ENCODE measurements around the gene SH3RF3. TPM values are rescaled to one million over a fixed set of nuclear protein-coding genes. Genes with fewer than 3 reads are reported as not detected.
A peak's percentile ranks its signal among the peaks of the same experiment; 100 is the strongest.

The SH3RF3 gene
- total and polyA plus RNA-seq, 3 experiments from 2014 or later: 0.24 to 0.31 (median 0.27) TPM

DNA sequence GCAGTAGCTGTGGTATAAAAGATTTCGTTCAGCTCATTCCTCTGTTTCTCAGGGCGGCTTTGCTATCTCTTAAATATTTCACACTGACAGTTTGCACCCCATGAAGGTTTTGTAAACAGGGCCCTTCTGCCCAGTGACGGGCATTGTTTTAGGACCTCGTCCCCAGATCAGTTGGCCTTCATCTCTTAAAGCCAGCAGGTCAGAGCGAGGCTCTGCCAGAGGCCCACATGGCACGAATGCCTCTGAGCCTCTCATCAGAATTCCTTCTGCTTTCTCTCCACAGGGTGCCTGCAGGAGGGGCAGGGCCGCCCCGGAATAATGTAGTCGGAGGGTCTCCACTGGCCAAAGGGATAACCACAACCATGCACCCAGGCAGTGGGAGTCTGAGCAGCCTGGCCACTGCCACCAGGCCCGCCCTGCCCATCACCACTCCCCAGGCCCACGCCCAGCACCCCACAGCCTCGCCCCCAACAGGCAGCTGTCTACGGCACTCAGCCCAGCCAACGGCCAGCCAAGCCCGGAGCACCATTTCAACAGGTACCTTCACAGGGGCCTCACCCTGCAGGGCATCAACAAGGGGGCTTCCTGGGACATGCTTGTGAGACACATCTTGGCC lies 307.7 kb downstream of the SH3RF3 start:
- no peak overlapping the region for H3K27ac ChIP-seq (ENCODE audit: low read depth, low read length)
- H3K36me3 Mint-ChIP-seq: peaks cover 1 to 7% (median 1%) of the 10 kb centered on the region in 3 donors
- H3K9me3 Mint-ChIP-seq: peaks cover 6 to 17% (median 10%) of the 10 kb centered on the region in 5 donors
- no peaks in the 10 kb centered on the region for H3K4me1 ChIP-seq (ENCODE audit: insufficient read depth, low read length)
- H3K27me3 ChIP-seq (ENCODE audit: insufficient read depth, low read length, poor library complexity, severe bottlenecking): no peaks in the 10 kb centered on the region
- POLR2A ChIA-PET: no interaction called here
- H3K4me1 Mint-ChIP-seq: no peaks in the 10 kb centered on the region
- H3K4me3 ChIP-seq (ENCODE audit: low read length): no peak overlapping the region
- H3K27ac Mint-ChIP-seq: no peak overlapping the region
- no peak overlapping the region for H3K4me3 Mint-ChIP-seq
- H3K27me3 Mint-ChIP-seq: peaks cover 3 to 7% of the 10 kb centered on the region in 2 donors
- no peaks in the 10 kb centered on the region for H3K36me3 ChIP-seq (ENCODE audit: insufficient read depth, low read length)
- CTCF ChIA-PET: no interaction called here
- DNase-seq: no peak
- no peaks in the 10 kb centered on the region for H3K9me3 ChIP-seq (ENCODE audit: low read length)

GRCh38 chr2:109437325-109438090 lies 308.5 kb downstream of the SH3RF3 start:
- Histone ChIP-seq H3K27me3 (ENCODE audit: insufficient read depth, low read length, poor library complexity, severe bottlenecking) (no peaks in the 10 kb centered on the region), H3K4me3 (ENCODE audit: low read length) (no peak overlapping the region), H3K36me3 (ENCODE audit: insufficient read depth, low read length) (no peaks in the 10 kb centered on the region), H3K27ac (ENCODE audit: low read depth, low read length) (no peak overlapping the region), H3K9me3 (ENCODE audit: low read length) (no peaks in the 10 kb centered on the region), H3K4me1 (ENCODE audit: insufficient read depth, low read length) (no peaks in the 10 kb centered on the region)
- H3K27ac Mint-ChIP-seq: no peak overlapping the region
- ChIA-PET POLR2A (no interaction called here), CTCF (no interaction called here)
- H3K27me3 Mint-ChIP-seq: peaks cover 1 to 7% of the 10 kb centered on the region in 2 donors
- peaks cover 1 to 10% (median 1%) of the 10 kb centered on the region in 3 donors for H3K36me3 Mint-ChIP-seq
- H3K9me3 Mint-ChIP-seq: peaks cover 6 to 22% (median 13%) of the 10 kb centered on the region in 5 donors
- H3K4me1 Mint-ChIP-seq: no peaks in the 10 kb centered on the region
- no peak for DNase-seq
- no peak overlapping the region for H3K4me3 Mint-ChIP-seq

DNA sequence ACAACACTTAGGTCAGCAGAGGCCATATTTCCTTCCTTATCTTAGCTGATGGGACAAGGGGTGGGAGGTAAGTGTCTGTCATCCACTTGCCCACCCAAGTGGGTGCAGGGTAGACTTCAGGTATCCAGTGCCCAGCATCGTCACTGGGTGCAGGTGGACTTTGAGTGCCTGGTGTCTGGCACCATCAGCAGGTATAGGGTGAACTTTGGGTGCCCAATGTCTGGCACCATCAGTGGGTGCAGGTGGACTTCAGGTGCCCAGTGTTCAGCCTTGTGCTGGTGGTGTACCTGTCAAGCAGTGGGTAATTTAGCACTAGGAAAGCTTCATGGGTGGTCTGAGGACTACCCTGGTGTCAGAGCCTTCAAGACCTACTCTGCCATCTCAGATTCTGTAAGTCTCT lies 309.1 kb downstream of the SH3RF3 start:
- Histone ChIP-seq H3K9me3 (ENCODE audit: low read length) (no peaks in the 10 kb centered on the region), H3K27me3 (ENCODE audit: insufficient read depth, low read length, poor library complexity, severe bottlenecking) (no peaks in the 10 kb centered on the region), H3K4me3 (ENCODE audit: low read length) (no peak overlapping the region), H3K27ac (ENCODE audit: low read depth, low read length) (no peak overlapping the region), H3K4me1 (ENCODE audit: insufficient read depth, low read length) (no peaks in the 10 kb centered on the region), H3K36me3 (ENCODE audit: insufficient read depth, low read length) (no peaks in the 10 kb centered on the region)
- H3K36me3 Mint-ChIP-seq: peaks cover 1 to 13% (median 1%) of the 10 kb centered on the region in 3 donors
- no peak for DNase-seq
- no peak overlapping the region for H3K4me3 Mint-ChIP-seq
- ChIA-PET CTCF (no interaction called here), POLR2A (no interaction called here)
- H3K27me3 Mint-ChIP-seq: peaks cover 1 to 7% of the 10 kb centered on the region in 2 donors
- no peaks in the 10 kb centered on the region for H3K4me1 Mint-ChIP-seq
- H3K27ac Mint-ChIP-seq: no peak overlapping the region
- peaks cover 6 to 29% (median 17%) of the 10 kb centered on the region in 5 donors for H3K9me3 Mint-ChIP-seq

DNA sequence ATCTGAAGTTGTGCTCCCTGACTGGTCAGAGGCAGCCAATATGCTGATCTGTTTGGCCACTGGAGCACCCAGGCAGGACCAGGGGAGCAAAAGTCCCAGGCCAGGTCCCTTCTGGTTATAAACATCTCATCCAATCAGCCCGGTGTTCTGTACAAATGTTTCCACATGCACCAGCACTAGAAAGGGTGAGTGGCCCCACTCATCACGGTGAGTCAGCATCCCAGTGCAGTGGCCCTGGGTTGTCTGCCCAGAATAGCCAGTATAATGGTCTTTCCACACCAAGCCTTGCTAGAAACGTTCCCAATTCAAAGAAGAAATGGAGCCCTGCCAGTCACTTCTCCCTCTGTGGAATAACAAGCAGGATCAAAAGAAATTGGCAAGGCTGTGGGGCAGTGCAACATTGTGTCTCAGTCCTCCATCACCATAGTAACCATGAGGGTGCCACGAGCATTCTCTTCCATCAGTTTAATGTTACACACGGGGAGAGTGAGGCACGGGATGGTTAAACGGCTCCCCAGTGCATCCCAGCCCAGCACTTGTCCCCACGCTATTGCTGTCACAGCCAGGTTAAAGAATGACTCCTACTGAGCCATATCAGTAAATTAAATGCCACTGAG lies 309.9 kb downstream of the SH3RF3 start:
- no peaks in the 10 kb centered on the region for H3K27me3 ChIP-seq (ENCODE audit: insufficient read depth, low read length, poor library complexity, severe bottlenecking)
- DNase-seq: no peak
- POLR2A ChIA-PET: no interaction called here
- CTCF ChIA-PET: no interaction called here
- Mint-ChIP-seq H3K4me3 (no peak overlapping the region), H3K27me3 (peaks cover 1 to 7% of the 10 kb centered on the region in 2 donors), H3K9me3 (peaks cover 12 to 35% (median 23%) of the 10 kb centered on the region in 5 donors), H3K36me3 (peaks cover 1 to 17% (median 1%) of the 10 kb centered on the region in 3 donors), H3K27ac (peak overlapping the region in 1 of 8 donors; percentile 43), H3K4me1 (no peaks in the 10 kb centered on the region)
- no peaks in the 10 kb centered on the region for H3K4me1 ChIP-seq (ENCODE audit: insufficient read depth, low read length)
- H3K9me3 ChIP-seq (ENCODE audit: low read length): no peaks in the 10 kb centered on the region
- H3K27ac ChIP-seq (ENCODE audit: low read depth, low read length): no peak overlapping the region
- H3K4me3 ChIP-seq (ENCODE audit: low read length): no peak overlapping the region
- H3K36me3 ChIP-seq (ENCODE audit: insufficient read depth, low read length): no peaks in the 10 kb centered on the region

DNA sequence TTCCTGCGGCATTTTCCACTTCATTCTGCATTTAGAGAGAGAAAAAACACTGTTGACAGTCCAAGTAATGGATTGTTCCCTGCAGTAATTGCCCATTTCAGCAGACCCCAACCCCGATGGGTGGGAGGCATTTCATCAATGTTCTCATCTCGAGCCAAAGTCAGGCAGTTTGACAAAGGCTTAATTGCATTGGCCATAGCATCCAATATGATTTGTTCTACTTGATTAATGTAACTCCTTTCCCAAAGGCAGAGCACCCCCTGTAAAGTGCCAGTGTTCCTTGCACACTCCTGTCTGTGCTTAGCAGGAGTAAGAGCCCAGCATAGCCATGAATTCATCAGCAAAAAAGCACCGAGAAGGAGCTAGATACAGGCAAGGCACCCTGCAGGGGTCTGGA lies 310.4 kb downstream of the SH3RF3 start:
- H3K36me3 Mint-ChIP-seq: peaks cover 1 to 17% (median 1%) of the 10 kb centered on the region in 3 donors
- Histone ChIP-seq H3K4me1 (ENCODE audit: insufficient read depth, low read length) (no peaks in the 10 kb centered on the region), H3K36me3 (ENCODE audit: insufficient read depth, low read length) (no peaks in the 10 kb centered on the region), H3K9me3 (ENCODE audit: low read length) (no peaks in the 10 kb centered on the region), H3K4me3 (ENCODE audit: low read length) (no peak overlapping the region), H3K27ac (ENCODE audit: low read depth, low read length) (no peak overlapping the region), H3K27me3 (ENCODE audit: insufficient read depth, low read length, poor library complexity, severe bottlenecking) (no peaks in the 10 kb centered on the region)
- no peaks in the 10 kb centered on the region for H3K4me1 Mint-ChIP-seq
- H3K27ac Mint-ChIP-seq: no peak overlapping the region
- no peak for DNase-seq
- ChIA-PET CTCF (no interaction called here), POLR2A (no interaction called here)
- H3K4me3 Mint-ChIP-seq: no peak overlapping the region
- H3K27me3 Mint-ChIP-seq: peaks cover 1 to 7% of the 10 kb centered on the region in 2 donors
- peaks cover 14 to 37% (median 26%) of the 10 kb centered on the region in 5 donors for H3K9me3 Mint-ChIP-seq

DNA sequence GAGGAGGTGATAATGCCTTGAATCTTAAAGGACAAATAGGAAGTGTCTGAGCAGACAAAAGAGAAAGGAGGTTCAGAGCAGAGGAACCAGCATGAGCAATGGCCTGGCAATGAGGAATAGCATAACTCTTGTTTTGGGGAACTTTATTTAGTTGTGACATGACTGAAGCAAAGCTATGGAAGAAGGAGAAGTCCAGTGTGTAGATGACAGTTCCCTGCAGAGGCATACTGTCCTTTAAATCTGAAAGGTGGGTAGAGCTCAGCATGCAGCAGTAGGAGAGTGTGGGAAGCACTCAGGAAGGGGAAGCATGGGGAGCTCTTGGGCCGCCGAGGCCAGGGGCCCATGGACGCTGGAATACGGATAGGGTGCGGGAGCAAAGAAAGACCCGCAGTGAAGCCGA lies 311.0 kb downstream of the SH3RF3 start:
- no peaks in the 10 kb centered on the region for H3K27me3 ChIP-seq (ENCODE audit: insufficient read depth, low read length, poor library complexity, severe bottlenecking)
- Mint-ChIP-seq H3K36me3 (peaks cover 1 to 23% (median 1%) of the 10 kb centered on the region in 3 donors), H3K4me3 (no peak overlapping the region), H3K27me3 (peaks cover 1 to 7% of the 10 kb centered on the region in 2 donors), H3K4me1 (no peaks in the 10 kb centered on the region), H3K27ac (no peak overlapping the region), H3K9me3 (peaks cover 20 to 43% (median 30%) of the 10 kb centered on the region in 5 donors)
- H3K36me3 ChIP-seq (ENCODE audit: insufficient read depth, low read length): no peaks in the 10 kb centered on the region
- POLR2A ChIA-PET: no interaction called here
- H3K27ac ChIP-seq (ENCODE audit: low read depth, low read length): no peak overlapping the region
- no peaks in the 10 kb centered on the region for H3K9me3 ChIP-seq (ENCODE audit: low read length)
- DNase-seq: no peak
- CTCF ChIA-PET: no interaction called here
- no peak overlapping the region for H3K4me3 ChIP-seq (ENCODE audit: low read length)
- H3K4me1 ChIP-seq (ENCODE audit: insufficient read depth, low read length): no peaks in the 10 kb centered on the region

DNA sequence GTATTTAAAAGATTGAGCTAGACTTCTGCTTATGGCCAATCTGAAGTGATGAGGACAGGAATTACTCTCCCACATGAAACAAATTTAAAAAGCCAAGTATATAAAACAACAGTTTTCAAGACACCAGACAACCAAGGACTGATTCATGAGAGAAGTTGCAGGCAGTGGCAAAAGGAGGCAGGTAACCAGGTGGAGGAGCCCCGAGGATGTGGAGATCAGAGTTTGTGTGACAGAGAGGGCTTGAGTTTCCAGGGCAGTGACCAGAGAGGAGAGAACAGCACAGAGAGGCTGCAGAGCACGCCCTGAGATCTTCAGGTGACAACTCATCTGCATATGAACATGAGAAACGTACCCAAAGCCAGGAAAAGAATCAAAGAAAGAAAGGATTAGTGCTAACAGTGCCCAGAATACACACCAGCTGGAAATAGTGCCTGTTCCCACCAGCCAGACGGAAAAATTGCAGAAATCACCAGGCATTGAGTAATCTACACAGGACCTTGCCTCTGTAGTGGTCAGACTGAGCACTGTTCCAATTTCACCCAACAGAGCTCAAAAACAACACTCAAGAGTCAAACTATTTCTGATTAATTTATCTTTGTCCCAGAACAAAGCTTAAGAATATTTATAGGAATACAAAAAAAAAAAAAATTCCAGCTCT lies 311.6 kb downstream of the SH3RF3 start:
- peaks cover 1 to 24% (median 2%) of the 10 kb centered on the region in 3 donors for H3K36me3 Mint-ChIP-seq
- CTCF ChIA-PET: no interaction called here

More for the DNA sequence above, 311.6 kb downstream of the SH3RF3 start:
- Histone ChIP-seq H3K27me3 (ENCODE audit: insufficient read depth, low read length, poor library complexity, severe bottlenecking) (no peaks in the 10 kb centered on the region), H3K27ac (ENCODE audit: low read depth, low read length) (no peak overlapping the region), H3K4me3 (ENCODE audit: low read length) (no peak overlapping the region), H3K9me3 (ENCODE audit: low read length) (no peaks in the 10 kb centered on the region), H3K36me3 (ENCODE audit: insufficient read depth, low read length) (no peaks in the 10 kb centered on the region), H3K4me1 (ENCODE audit: insufficient read depth, low read length) (no peaks in the 10 kb centered on the region)
- peaks cover 1 to 9% of the 10 kb centered on the region in 2 donors for H3K27me3 Mint-ChIP-seq
- no peaks in the 10 kb centered on the region for H3K4me1 Mint-ChIP-seq
- no peak overlapping the region for H3K4me3 Mint-ChIP-seq
- peaks cover 25 to 50% (median 32%) of the 10 kb centered on the region in 5 donors for H3K9me3 Mint-ChIP-seq
- POLR2A ChIA-PET: no interaction called here
- no peak for DNase-seq
- no peak overlapping the region for H3K27ac Mint-ChIP-seq

All from CD8-positive, alpha-beta memory T cell (primary cell).